GM18861 (cell line): Measurements from ENCODE around the gene UFD1.

ENCODE experiments used
- ATAC-seq: cut with Tn5 transposase; IDR thresholded peaks from one replicate; pipeline ENCODE4 v1.9.1; 2021; ENCODE audit not compliant: unreplicated experiment

The UFD1 gene

GRCh38 chr22:19516378-19517170 lies 37.6 kb upstream of the UFD1 start:
- ATAC-seq, result no peak

- no peak for ATAC-seq
These were observed 36.8 kb upstream of the UFD1 start for GRCh38 chr22:19515654-19516377.

GRCh38 chr22:19514831-19515565 lies 36.0 kb upstream of the UFD1 start:
- no peak for ATAC-seq

GRCh38 chr22:19513823-19514222 lies 34.8 kb upstream of the UFD1 start:
- ATAC-seq, result no peak

GRCh38 chr22:19510919-19511341 lies 31.9 kb upstream of the UFD1 start:
- ATAC-seq, result no peak

GRCh38 chr22:19509923-19510322 lies 30.9 kb upstream of the UFD1 start:
- ATAC-seq, result no peak

GRCh38 chr22:19509191-19509590 lies 30.2 kb upstream of the UFD1 start:
- ATAC-seq, result no peak

- ATAC-seq, result no peak
These were observed 29.2 kb upstream of the UFD1 start for GRCh38 chr22:19508024-19508776.

GRCh38 chr22:19507534-19507861 lies 28.5 kb upstream of the UFD1 start:
- no peak for ATAC-seq

GRCh38 chr22:19506212-19506611 lies 27.2 kb upstream of the UFD1 start:
- no peak for ATAC-seq

GRCh38 chr22:19505735-19506126 lies 26.7 kb upstream of the UFD1 start:
- no peak for ATAC-seq

- ATAC-seq, result no peak
These were observed 26.1 kb upstream of the UFD1 start for GRCh38 chr22:19504900-19505734.

- no peak for ATAC-seq
These were observed 24.9 kb upstream of the UFD1 start for GRCh38 chr22:19503869-19504268.

GRCh38 chr22:19503367-19503766 lies 24.4 kb upstream of the UFD1 start:
- no peak for ATAC-seq

- ATAC-seq, result no peak
These were observed 23.0 kb upstream of the UFD1 start for GRCh38 chr22:19501897-19502447.

GRCh38 chr22:19499880-19500242 lies 20.9 kb upstream of the UFD1 start:
- ATAC-seq, result no peak

GRCh38 chr22:19499236-19499879 lies 20.4 kb upstream of the UFD1 start:
- no peak for ATAC-seq

- ATAC-seq, result no peak
These were observed 19.8 kb upstream of the UFD1 start for GRCh38 chr22:19498866-19499190.

- ATAC-seq, result no peak
These were observed 19.3 kb upstream of the UFD1 start for GRCh38 chr22:19498154-19498865.
